ENCODE results near the gene MGLL. TPM values are rescaled to one million over a fixed set of nuclear protein-coding genes. Genes with fewer than 3 reads are reported as not detected.
A peak's percentile ranks its signal among the peaks of the same experiment; 100 is the strongest.

Gene MGLL
- total RNA-seq, 1 experiment from 2014 or later, result 95.0 TPM

DNA sequence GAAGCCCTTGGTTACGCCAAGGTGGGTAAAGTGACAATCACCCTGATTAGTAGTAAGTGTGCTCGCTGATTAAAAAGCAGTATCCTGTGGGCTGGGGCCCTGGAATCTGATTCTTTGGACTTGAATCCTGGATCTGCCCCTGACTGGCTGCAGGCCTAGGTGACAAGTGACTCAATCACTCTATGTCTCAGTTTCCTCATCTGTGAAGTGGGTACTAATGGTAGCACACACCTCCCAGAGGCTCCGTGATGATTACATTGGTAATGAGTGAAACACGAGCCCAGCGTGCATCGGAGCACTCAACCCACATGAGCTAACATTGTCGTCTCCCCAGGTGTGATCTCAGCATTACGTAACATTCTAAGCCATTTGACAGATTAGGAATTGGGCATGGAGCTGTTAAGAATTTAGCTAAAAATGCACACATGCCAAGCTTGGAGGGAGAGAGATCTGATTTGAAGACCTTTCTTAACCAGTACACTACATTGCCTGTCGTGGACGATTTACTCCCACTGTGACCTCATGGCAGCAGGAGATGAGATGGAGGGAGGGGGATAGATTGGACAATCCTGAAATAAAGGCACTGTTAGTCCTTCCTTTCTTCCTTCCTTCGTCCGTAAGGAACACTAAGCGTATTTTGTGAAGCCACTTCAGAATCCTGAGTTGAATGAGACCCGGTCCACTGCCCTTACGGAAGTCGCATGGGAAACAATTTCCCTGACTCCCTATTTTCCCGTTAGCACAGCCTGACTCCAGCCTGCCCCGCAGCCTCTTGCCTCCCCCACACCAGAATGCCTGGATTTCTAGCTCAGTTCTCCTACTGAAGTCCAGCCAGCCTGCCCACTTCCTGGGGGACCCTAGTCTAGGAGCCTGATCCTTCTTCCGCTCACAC lies 32.1 kb downstream of the MGLL start:
- DNase-seq (ENCODE audit: low spot score), result no peak

DNA sequence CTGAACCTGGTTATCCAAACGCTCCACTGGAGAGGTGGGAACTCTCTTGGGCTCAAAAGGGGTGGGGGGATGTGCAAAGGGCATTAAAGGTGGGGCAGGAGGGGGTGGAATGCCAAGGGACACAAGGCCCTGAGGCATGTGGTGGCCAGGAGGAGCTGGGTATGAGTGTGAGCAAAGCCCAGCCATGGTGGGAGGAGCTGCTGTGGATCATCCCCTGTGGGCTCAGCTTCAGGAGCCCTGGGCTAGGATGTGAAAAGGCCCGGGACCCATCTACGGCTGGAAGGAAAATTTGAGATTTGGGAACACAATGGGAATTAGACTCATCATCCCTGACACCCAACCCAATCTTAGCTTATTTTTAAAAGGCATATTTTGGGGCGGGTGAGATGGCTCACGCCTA lies 33.3 kb downstream of the MGLL start:
- no peak for DNase-seq (ENCODE audit: low spot score)

DNA sequence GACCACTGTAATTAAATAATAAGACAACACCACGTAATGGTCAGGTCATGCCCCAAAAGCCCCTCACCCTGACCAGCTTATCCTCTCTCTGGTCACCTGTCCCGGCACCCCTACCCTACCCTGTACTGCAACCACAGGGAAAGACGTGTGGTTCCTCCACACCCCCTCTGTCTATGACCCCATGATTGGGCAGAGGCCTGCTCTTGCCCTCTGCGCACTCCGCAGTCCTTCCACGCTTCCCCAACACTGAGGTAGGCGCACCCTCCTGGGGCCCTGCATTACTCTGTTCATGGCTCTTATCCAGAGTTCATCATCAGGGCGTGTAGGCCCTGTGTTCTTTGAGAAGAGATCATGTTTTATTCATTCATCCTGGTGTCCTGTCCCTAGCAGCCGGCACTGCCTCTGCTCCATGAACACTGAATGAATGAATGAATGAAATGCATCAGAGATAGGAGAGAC lies 33.8 kb downstream of the MGLL start:
- no peak for DNase-seq (ENCODE audit: low spot score)

- DNase-seq (ENCODE audit: low spot score), result no peak
These were observed 34.5 kb downstream of the MGLL start for GRCh38 chr3:127787571-127788365.

- DNase-seq (ENCODE audit: low spot score), result no peak
These were observed 35.2 kb downstream of the MGLL start for GRCh38 chr3:127787071-127787490.

DNA sequence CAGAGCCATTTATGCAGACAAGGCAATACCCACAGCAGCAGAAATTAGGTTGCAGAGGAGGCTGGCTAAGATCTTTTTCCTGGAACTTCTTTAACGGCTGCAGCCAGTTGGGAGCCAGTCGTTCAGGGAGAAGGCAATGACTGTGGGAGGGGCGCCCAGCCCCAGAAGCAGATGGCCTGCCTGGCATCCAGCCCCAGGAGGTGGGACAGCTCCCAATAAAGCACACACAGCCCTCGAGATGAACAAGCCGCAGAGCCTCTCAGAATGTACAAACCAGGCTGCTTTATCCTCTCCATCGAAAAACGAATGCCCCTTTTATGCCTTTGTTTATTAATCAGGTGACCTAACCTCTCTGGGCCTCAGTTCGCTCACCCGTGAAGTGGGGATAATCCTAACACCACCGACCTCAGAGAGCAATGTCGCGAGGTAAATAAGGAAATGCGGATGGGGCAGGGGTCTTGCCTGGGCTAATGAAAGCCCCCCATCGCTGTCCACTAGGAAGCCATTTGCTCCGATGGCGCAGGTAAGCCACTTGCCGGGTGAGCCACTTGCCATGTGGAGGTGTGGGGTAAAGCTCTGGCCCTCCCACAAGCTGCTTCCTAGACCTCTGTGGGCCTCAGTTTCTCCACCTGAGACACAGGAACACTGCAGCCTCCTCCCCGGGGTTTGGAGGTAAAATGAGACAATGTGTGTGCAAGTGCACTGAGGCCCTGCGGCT lies 35.8 kb downstream of the MGLL start:
- DNase-seq (ENCODE audit: low spot score), result peak; percentile 40

DNA sequence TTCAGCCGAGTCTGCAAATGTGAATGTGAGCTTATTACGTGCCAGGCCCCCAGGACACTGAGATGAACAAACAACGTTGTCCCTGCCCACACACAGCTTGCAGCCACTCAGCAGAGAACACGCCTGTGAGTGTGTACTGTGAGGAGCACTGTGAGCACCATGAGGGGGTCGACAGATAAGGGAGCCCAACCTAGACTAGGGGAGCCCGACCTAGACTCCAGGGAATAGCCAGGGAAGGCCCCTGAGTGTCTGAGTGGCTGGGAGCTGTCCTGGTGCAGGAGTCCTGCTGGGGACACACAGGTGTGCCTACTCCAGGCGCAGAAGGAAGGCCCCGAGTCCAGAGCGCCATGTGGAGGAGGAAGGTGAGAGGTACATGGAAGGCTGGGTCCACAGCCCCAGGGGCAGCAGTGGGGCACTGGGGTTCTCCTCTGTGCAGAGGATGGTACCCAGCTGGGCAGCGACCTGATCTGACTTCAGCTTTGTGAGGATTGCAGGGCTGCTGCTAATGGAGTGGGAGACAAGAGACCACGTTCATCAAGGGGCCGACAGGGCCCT lies 36.5 kb downstream of the MGLL start:
- DNase-seq (ENCODE audit: low spot score), result no peak

DNA sequence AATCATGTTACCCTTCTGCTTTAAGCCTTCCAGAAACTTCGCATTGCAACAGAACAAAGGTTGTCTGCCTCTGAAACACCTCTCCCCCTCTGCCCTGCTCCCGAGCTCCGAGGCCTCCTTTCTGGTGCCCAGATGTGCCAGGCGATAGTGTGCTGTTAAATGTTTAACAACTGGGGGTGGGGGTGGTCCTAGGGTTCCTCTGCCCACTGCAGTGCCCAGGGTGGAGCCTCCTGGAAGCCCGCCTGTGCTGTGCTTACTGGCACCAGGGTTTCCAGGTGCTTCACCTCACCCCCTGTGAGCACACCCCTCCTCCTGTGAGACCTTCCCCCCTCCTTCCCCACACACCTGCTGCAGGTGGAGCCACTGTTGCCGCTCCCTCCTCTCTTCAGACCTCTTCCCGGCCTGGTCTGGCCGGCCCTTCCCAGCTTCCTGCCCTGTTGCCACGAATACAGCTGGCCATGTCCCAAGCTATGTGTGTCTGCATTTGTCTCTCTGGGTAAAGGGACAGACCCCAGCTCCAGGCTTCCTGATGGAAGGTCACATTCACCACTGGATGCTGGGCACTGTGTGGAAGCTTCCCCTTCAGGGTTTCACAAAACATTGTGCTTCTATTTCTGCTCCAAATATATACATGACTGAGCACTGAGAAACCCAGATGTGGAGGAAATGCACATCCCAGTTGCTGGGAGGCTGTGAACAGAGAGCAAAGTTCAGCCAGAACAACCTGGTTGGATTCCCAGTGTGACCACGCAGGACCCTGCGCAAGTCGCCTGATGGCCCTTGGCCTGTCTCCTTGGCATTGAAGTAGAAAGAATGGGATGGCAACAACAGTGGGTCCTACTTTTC lies 37.2 kb downstream of the MGLL start:
- peak; percentile 74 for DNase-seq (ENCODE audit: low spot score)

- DNase-seq (ENCODE audit: low spot score), result no peak
These were observed 38.0 kb downstream of the MGLL start for GRCh38 chr3:127784283-127784682.

- DNase-seq (ENCODE audit: low spot score), result no peak
These were observed 38.6 kb downstream of the MGLL start for GRCh38 chr3:127783642-127784160.

GRCh38 chr3:127783166-127783565 lies 39.1 kb downstream of the MGLL start:
- no peak for DNase-seq (ENCODE audit: low spot score)

DNA sequence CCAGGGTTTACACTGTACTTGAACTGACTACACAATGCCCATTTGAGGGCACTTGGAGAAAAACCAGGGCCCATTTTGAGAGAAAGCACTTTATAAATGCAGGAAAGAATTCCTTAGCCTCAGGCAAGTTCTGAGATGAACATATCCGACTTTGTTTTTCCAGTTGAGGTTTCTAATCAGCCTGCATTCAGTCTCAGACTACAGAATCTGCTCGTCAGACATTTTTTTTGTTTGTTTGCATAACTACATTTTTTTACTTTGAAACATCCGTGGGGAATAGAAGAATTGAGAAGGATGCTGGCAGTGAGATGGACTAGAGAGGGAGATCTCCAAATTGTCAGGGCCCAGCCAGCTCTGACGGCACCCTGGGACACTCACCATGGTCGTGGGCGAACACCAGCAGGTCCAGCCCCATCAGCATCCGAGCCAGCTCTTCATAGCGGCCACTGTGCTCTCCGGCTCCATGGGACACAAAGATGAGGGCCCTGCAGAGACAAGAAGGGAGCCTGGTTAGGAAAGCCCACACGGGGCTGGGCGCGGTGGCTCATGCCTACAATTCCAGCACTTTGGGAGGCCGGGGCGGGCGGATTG lies 40.8 kb downstream of the MGLL start:
- DNase-seq (ENCODE audit: low spot score), result no peak

DNA sequence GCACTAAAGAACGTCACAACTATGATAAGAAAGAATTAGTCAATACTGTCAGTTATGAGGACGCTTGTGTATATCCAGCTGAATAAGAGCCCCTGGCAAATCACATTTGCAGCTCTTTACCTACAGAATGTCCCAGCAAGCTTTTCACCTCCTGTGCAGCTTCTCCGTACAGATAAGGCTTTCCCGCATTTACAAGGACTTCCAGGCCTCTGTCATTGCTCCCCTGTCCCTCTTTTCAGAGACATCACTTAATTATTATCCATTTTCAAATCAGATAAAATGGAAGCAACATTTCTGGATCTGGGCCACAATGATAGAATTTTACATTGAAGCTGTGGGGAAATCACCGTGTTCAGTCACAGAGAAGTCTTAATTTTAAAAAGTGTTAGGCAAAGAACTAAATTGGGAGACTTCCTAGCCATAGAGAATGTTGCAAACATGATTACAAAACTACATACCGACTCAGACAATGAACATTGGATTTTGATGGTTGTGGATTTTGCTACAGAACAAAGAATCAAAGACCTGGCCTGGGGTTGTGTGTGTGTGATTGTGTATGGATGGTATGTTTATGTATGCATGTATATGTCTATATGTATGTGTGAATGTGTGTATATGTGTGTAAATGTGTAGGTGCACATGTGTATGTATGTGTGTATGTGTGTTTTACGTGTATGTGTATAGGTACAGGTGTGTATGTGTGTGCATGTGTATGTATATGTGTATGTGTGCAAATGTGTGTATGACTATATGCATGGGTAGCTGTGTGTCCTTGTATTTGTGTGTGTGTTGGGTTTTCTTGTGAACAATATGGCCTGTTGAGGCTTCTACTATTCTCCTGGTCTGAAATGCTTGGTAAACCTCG lies 41.5 kb downstream of the MGLL start:
- no peak for DNase-seq (ENCODE audit: low spot score)

- no peak for DNase-seq (ENCODE audit: low spot score)
These were observed 42.6 kb downstream of the MGLL start for GRCh38 chr3:127779747-127780146.

GRCh38 chr3:127777921-127778656 lies 44.2 kb downstream of the MGLL start:
- DNase-seq (ENCODE audit: low spot score), result no peak

DNA sequence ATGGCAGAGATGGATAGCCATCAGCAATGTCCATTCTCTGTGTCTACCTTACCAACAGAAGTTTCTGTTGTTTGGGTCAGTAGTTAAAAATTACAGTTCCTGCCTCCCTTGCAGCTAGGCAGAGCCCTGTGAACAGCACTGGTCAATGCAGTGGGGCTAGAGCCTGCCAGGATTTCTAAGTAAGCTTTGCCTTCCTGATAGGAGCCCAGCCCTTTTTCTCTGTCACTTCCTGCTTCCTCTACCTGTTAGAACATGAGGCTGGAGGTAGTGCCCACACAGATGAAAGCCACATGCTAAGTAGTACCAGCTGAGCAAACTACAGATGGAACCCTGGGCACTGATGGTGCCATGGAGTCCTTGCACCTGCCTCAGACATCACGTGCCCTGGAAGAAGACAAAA lies 45.0 kb downstream of the MGLL start:
- peak; percentile 67 for DNase-seq (ENCODE audit: low spot score)

- DNase-seq (ENCODE audit: low spot score), result no peak
These were observed 46.0 kb downstream of the MGLL start for GRCh38 chr3:127776347-127776746.

- no peak for DNase-seq (ENCODE audit: low spot score)
These were observed 46.8 kb downstream of the MGLL start for GRCh38 chr3:127775398-127776109.
